HEK293 (cell line): Measurements from ENCODE around the gene OXSR1.

Source experiments
- KLF10 ChIP-seq: fragments of 450-650 bp; IDR thresholded peaks from 2 replicates; pipeline ENCODE4 v1.5.1; 2018; ENCODE audit warnings: missing biosample characterization, mild to moderate bottlenecking, missing genetic modification characterization
- MYNN ChIP-seq: fragments of 450-650 bp; formaldehyde crosslinking; IDR thresholded peaks from 2 replicates; pipeline ENCODE4 v1.5.1; 2016; ENCODE audit warnings: missing biosample characterization, missing genetic modification characterization, borderline replicate concordance
- SP2 ChIP-seq: fragments of 450-650 bp; formaldehyde crosslinking; IDR thresholded peaks from 2 replicates; pipeline ENCODE4 v1.5.1; 2016; ENCODE audit warnings: missing biosample characterization, missing genetic modification characterization
- YY1 ChIP-seq: fragments of 450-650 bp; formaldehyde crosslinking; IDR thresholded peaks from 2 replicates; pipeline ENCODE4 v1.5.1; 2018; ENCODE audit warnings: missing biosample characterization, missing genetic modification characterization
- ZNF24 ChIP-seq: fragments of 450-650 bp; formaldehyde crosslinking; IDR thresholded peaks from 2 replicates; pipeline ENCODE4 v1.5.1; 2016; ENCODE audit warnings: missing biosample characterization, missing genetic modification characterization
- ZNF510 ChIP-seq: fragments of 450-650 bp; formaldehyde crosslinking; IDR thresholded peaks from 2 replicates; pipeline ENCODE4 v1.5.1; 2018; ENCODE audit warnings: mild to moderate bottlenecking, missing genetic modification characterization, missing biosample characterization; ENCODE audit not compliant: insufficient replicate concordance
- ZNF571 ChIP-seq: fragments of 450-650 bp; formaldehyde crosslinking; IDR thresholded peaks from 2 replicates; pipeline ENCODE4 v1.5.0; 2017; ENCODE audit warnings: missing biosample characterization, missing genetic modification characterization
- ZNF707 ChIP-seq: fragments of 450-650 bp; formaldehyde crosslinking; IDR thresholded peaks from 2 replicates; pipeline ENCODE4 v1.5.1; 2016; ENCODE audit warnings: missing biosample characterization, missing genetic modification characterization
- TF ChIP-seq, protein P1 (sequence below): fragments of 450-650 bp; formaldehyde crosslinking; IDR thresholded peaks from 2 replicates; pipeline ENCODE4 v1.5.1; 2016; ENCODE audit warnings: missing biosample characterization, missing genetic modification characterization
- TF ChIP-seq, protein P2 (sequence below): fragments of 450-650 bp; formaldehyde crosslinking; IDR thresholded peaks from 2 replicates; pipeline ENCODE4 v1.5.1; 2016; ENCODE audit warnings: missing biosample characterization, missing genetic modification characterization
- TF ChIP-seq, protein P3 (sequence below): fragments of 450-650 bp; formaldehyde crosslinking; IDR thresholded peaks from 2 replicates; pipeline ENCODE4 v1.5.1; 2016; ENCODE audit warnings: missing biosample characterization, missing genetic modification characterization
- TF ChIP-seq, protein P4 (sequence below): fragments of 450-650 bp; formaldehyde crosslinking; IDR thresholded peaks from 2 replicates; pipeline ENCODE4 v1.5.1; 2017; ENCODE audit warnings: missing biosample characterization, missing genetic modification characterization
- TF ChIP-seq, protein P5 (sequence below): fragments of 450-650 bp; formaldehyde crosslinking; IDR thresholded peaks from 2 replicates; pipeline ENCODE4 v1.5.1; 2016; ENCODE audit warnings: missing biosample characterization, missing genetic modification characterization, borderline replicate concordance
- TF ChIP-seq, protein P6 (sequence below): fragments of 450-650 bp; formaldehyde crosslinking; IDR thresholded peaks from 2 replicates; pipeline ENCODE4 v1.5.1; 2016; ENCODE audit warnings: missing biosample characterization, missing genetic modification characterization

DNA sequence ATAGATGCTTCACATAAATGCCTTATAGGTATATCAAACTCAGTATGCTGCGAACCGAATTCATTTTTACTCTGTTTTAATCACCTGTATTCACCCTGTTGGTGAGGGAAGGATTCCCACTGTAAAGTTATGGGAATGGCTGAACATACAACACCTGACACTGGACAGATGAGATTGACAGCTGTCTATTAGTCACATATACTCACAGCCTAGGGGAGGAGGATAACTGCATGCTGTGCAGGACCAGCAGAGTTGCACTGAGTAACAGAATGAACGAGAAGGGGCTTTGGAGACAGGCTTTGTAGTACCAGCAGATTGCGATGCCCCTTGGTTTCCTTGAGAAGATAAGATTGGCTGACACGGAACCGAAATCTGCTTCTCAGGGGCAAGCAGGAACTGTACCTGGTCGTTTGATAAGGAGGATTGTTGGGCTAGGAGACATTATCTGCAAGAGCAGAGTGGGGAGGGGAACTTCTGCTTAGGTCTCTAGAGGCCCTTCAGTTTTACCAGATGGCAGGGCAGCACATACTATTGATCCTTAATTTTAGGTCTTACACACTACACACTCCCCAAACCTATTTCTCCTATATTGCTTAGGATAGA lies 56.8 kb downstream of the OXSR1 start:
- no peak for TF ChIP-seq MYNN
- no peak for TF ChIP-seq SP2
- TF ChIP-seq, protein P1, sequence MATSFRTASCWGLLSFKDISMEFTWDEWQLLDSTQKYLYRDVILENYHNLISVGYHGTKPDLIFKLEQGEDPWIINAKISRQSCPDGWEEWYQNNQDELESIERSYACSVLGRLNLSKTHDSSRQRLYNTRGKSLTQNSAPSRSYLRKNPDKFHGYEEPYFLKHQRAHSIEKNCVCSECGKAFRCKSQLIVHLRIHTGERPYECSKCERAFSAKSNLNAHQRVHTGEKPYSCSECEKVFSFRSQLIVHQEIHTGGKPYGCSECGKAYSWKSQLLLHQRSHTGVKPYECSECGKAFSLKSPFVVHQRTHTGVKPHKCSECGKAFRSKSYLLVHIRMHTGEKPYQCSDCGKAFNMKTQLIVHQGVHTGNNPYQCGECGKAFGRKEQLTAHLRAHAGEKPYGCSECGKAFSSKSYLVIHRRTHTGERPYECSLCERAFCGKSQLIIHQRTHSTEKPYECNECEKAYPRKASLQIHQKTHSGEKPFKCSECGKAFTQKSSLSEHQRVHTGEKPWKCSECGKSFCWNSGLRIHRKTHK (tag by site-specific recombination), result no peak
- TF ChIP-seq ZNF24 (tag by site-specific recombination), result no peak
- TF ChIP-seq KLF10 (tag by site-specific recombination), result no peak
- TF ChIP-seq, protein P2, sequence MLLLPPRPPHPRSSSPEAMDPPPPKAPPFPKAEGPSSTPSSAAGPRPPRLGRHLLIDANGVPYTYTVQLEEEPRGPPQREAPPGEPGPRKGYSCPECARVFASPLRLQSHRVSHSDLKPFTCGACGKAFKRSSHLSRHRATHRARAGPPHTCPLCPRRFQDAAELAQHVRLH (tag by site-specific recombination), result no peak
- TF ChIP-seq, protein P3, sequence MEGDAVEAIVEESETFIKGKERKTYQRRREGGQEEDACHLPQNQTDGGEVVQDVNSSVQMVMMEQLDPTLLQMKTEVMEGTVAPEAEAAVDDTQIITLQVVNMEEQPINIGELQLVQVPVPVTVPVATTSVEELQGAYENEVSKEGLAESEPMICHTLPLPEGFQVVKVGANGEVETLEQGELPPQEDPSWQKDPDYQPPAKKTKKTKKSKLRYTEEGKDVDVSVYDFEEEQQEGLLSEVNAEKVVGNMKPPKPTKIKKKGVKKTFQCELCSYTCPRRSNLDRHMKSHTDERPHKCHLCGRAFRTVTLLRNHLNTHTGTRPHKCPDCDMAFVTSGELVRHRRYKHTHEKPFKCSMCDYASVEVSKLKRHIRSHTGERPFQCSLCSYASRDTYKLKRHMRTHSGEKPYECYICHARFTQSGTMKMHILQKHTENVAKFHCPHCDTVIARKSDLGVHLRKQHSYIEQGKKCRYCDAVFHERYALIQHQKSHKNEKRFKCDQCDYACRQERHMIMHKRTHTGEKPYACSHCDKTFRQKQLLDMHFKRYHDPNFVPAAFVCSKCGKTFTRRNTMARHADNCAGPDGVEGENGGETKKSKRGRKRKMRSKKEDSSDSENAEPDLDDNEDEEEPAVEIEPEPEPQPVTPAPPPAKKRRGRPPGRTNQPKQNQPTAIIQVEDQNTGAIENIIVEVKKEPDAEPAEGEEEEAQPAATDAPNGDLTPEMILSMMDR (tag by site-specific recombination), result no peak
- no peak for TF ChIP-seq ZNF510 (tag by site-specific recombination)
- no peak for TF ChIP-seq ZNF571 (tag by site-specific recombination)
- TF ChIP-seq, protein P4, sequence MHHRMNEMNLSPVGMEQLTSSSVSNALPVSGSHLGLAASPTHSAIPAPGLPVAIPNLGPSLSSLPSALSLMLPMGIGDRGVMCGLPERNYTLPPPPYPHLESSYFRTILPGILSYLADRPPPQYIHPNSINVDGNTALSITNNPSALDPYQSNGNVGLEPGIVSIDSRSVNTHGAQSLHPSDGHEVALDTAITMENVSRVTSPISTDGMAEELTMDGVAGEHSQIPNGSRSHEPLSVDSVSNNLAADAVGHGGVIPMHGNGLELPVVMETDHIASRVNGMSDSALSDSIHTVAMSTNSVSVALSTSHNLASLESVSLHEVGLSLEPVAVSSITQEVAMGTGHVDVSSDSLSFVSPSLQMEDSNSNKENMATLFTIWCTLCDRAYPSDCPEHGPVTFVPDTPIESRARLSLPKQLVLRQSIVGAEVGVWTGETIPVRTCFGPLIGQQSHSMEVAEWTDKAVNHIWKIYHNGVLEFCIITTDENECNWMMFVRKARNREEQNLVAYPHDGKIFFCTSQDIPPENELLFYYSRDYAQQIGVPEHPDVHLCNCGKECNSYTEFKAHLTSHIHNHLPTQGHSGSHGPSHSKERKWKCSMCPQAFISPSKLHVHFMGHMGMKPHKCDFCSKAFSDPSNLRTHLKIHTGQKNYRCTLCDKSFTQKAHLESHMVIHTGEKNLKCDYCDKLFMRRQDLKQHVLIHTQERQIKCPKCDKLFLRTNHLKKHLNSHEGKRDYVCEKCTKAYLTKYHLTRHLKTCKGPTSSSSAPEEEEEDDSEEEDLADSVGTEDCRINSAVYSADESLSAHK, result no peak
- no peak for TF ChIP-seq ZNF707 (tag by site-specific recombination)
- TF ChIP-seq YY1 (tag by site-specific recombination), result no peak
- TF ChIP-seq, protein P5, sequence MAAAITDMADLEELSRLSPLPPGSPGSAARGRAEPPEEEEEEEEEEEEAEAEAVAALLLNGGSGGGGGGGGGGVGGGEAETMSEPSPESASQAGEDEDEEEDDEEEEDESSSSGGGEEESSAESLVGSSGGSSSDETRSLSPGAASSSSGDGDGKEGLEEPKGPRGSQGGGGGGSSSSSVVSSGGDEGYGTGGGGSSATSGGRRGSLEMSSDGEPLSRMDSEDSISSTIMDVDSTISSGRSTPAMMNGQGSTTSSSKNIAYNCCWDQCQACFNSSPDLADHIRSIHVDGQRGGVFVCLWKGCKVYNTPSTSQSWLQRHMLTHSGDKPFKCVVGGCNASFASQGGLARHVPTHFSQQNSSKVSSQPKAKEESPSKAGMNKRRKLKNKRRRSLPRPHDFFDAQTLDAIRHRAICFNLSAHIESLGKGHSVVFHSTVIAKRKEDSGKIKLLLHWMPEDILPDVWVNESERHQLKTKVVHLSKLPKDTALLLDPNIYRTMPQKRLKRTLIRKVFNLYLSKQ, result no peak
- TF ChIP-seq, protein P6, sequence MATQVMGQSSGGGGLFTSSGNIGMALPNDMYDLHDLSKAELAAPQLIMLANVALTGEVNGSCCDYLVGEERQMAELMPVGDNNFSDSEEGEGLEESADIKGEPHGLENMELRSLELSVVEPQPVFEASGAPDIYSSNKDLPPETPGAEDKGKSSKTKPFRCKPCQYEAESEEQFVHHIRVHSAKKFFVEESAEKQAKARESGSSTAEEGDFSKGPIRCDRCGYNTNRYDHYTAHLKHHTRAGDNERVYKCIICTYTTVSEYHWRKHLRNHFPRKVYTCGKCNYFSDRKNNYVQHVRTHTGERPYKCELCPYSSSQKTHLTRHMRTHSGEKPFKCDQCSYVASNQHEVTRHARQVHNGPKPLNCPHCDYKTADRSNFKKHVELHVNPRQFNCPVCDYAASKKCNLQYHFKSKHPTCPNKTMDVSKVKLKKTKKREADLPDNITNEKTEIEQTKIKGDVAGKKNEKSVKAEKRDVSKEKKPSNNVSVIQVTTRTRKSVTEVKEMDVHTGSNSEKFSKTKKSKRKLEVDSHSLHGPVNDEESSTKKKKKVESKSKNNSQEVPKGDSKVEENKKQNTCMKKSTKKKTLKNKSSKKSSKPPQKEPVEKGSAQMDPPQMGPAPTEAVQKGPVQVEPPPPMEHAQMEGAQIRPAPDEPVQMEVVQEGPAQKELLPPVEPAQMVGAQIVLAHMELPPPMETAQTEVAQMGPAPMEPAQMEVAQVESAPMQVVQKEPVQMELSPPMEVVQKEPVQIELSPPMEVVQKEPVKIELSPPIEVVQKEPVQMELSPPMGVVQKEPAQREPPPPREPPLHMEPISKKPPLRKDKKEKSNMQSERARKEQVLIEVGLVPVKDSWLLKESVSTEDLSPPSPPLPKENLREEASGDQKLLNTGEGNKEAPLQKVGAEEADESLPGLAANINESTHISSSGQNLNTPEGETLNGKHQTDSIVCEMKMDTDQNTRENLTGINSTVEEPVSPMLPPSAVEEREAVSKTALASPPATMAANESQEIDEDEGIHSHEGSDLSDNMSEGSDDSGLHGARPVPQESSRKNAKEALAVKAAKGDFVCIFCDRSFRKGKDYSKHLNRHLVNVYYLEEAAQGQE (tag by site-specific recombination), result no peak
